BE2C (cell line): ENCODE results near the gene KRTDAP.

Experiments used
- DNase-seq: peaks from one replicate; pipeline ENCODE4 v3.0.0-alpha.2; 2020
- H3K27me3 ChIP-seq: fragments of 250-450 bp; sonication (Bioruptor Pico); 2 replicates; pipeline ENCODE4 v1.5.1; 2020; ENCODE audit warnings: mild to moderate bottlenecking
- H3K36me3 ChIP-seq: fragments of 250-450 bp; sonication (Bioruptor Pico); 2 replicates; pipeline ENCODE4 v1.5.1; 2020; ENCODE audit warnings: mild to moderate bottlenecking
- H3K4me1 ChIP-seq: fragments of 250-450 bp; sonication (Bioruptor Pico); 2 replicates; pipeline ENCODE4 v1.5.1; 2020
- H3K4me3 ChIP-seq: 2 replicates; pipeline ENCODE4 v1.5.1; 2011; ENCODE audit warnings: low read depth, low read length
- H3K9me3 ChIP-seq: fragments of 250-450 bp; sonication (Bioruptor Pico); 2 replicates; pipeline ENCODE4 v1.5.1; 2020
- TF ChIP-seq, protein P1 (sequence below): IDR thresholded peaks from 2 replicates; pipeline ENCODE4 v1.5.1; 2012; ENCODE audit warnings: mild to moderate bottlenecking, low read depth, low read length

The KRTDAP gene

DNA sequence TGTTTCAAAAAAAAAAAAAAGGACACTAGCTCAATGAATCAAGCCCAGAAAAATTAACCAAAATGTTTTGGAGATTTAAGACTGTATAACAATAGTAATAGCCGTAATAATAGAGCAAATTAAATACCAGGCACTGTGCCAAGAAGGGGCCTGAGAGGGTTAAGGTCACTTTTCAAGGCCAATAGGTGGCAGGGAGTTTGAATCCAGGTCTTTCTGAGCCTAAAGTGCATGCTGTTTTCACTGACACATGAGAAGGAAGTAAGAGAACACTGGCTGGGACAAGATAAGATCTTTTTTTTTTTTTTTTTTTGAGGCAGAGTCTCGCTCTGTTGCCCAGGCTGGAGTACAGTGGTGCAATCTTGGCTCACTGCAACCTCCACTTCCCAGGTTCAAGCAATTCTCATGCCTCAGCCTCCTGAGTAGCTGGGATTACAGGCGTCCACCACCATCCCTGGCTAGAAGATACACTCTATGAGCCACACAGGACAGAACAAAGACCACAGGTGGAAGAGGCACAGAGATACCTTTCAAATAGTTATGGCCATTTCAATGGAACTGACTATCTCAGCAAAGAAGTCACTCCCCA, 34.6 kb downstream of the KRTDAP start:
- peaks cover 5% of the 10 kb centered on the region; the same call in 1 of the 2 replicates for H3K4me1 ChIP-seq
- no peaks in the 10 kb centered on the region for H3K9me3 ChIP-seq
- DNase-seq, result no peak
- no peaks in the 10 kb centered on the region for H3K27me3 ChIP-seq
- no peak overlapping the region for H3K4me3 ChIP-seq
- H3K36me3 ChIP-seq, result no peaks in the 10 kb centered on the region
- TF ChIP-seq, protein P1, sequence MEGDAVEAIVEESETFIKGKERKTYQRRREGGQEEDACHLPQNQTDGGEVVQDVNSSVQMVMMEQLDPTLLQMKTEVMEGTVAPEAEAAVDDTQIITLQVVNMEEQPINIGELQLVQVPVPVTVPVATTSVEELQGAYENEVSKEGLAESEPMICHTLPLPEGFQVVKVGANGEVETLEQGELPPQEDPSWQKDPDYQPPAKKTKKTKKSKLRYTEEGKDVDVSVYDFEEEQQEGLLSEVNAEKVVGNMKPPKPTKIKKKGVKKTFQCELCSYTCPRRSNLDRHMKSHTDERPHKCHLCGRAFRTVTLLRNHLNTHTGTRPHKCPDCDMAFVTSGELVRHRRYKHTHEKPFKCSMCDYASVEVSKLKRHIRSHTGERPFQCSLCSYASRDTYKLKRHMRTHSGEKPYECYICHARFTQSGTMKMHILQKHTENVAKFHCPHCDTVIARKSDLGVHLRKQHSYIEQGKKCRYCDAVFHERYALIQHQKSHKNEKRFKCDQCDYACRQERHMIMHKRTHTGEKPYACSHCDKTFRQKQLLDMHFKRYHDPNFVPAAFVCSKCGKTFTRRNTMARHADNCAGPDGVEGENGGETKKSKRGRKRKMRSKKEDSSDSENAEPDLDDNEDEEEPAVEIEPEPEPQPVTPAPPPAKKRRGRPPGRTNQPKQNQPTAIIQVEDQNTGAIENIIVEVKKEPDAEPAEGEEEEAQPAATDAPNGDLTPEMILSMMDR, result no peak

DNA sequence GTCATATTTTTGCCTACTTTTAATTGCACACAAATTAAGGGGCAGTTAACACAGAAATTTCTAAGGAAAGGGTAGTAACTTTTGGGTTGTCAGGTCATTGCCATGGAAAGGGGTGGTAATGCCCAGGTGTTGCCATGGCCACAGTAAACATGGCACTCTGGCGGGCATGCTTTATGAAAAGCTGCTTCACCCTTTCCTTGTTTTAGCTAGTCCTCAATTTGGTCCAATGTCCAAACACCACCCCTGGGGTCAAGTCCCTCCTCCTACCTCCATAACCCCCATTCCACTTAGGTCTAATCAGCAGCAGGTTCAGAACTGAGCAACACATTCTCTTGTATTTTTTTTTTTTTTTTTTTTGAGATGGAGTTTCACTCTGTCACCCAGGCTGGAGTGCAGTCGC, 35.6 kb downstream of the KRTDAP start:
- Histone ChIP-seq H3K4me3 (no peak overlapping the region), H3K27me3 (no peaks in the 10 kb centered on the region), H3K36me3 (no peaks in the 10 kb centered on the region), H3K9me3 (no peaks in the 10 kb centered on the region), H3K4me1 (peaks cover 10% of the 10 kb centered on the region)
- DNase-seq, result no peak
- TF ChIP-seq, protein P1, result no peak

DNA sequence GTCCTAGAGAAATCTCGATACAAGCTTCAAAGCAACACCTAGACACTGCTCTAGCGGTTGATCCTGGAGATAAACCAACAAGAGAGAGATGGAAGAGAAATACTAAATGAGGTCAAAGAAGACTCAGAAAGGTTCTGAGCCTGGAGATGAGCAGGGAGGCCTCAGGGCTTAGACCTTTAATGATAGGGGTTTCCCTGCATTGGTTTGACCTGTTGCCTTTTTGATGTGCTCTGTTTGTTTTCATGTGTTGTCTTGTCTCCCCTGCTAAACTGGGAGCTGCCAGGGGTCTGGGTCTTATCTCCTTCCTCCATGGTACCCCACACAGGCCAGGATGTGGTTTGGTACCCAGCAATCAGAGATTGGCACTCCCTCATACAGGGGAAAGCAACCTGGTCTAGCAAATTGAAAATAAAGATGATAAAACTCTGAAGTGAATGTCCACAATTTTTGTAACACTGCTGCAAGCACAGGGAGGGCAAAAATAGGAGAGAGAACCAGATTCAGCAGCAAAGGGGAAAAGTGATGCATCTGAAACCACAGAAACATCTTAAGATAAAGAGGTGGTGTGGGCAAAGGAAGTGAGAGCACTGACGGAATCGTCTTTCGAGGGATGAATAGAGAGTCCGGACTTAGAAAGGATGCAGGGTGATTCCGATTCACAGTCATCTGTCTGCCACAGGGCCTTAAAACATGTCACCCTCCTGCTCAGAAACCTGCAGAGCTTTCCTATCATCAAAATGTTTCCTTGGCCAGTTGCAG, 38.7 kb downstream of the KRTDAP start:
- TF ChIP-seq, protein P1, result no peak
- no peaks in the 10 kb centered on the region for H3K9me3 ChIP-seq
- no peak overlapping the region for H3K4me3 ChIP-seq
- H3K4me1 ChIP-seq, result peaks cover 18% of the 10 kb centered on the region
- no peak for DNase-seq
- H3K36me3 ChIP-seq, result no peaks in the 10 kb centered on the region
- H3K27me3 ChIP-seq, result no peaks in the 10 kb centered on the region

DNA sequence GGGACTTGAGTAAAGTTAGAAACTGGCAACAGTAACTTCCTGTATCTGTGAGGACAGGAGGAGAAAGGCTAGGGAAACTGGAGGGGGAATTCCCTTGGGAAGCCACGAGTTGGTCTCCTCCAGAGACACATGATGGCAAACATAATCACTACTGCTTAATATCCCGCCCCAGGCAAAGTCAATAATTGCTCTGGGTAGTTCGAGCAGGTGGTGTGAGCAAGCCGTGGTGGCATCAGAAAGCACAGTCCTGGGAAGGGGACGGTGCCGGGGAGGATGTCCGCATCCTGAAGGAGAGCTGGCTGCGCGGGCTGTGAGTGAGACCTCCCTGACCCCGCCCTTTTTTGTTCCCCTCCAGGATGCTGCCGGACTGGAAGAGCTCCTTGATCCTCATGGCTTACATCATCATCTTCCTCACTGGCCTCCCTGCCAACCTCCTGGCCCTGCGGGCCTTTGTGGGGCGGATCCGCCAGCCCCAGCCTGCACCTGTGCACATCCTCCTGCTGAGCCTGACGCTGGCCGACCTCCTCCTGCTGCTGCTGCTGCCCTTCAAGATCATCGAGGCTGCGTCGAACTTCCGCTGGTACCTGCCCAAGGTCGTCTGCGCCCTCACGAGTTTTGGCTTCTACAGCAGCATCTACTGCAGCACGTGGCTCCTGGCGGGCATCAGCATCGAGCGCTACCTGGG, 40.8 kb downstream of the KRTDAP start:
- TF ChIP-seq, protein P1, result no peak
- no peaks in the 10 kb centered on the region for H3K27me3 ChIP-seq
- peak; percentile 86 for DNase-seq
- no peaks in the 10 kb centered on the region for H3K36me3 ChIP-seq
- no peaks in the 10 kb centered on the region for H3K9me3 ChIP-seq
- peak overlapping the region; percentile 32 for H3K4me3 ChIP-seq
- H3K4me1 ChIP-seq, result peaks cover 18% of the 10 kb centered on the region

DNA sequence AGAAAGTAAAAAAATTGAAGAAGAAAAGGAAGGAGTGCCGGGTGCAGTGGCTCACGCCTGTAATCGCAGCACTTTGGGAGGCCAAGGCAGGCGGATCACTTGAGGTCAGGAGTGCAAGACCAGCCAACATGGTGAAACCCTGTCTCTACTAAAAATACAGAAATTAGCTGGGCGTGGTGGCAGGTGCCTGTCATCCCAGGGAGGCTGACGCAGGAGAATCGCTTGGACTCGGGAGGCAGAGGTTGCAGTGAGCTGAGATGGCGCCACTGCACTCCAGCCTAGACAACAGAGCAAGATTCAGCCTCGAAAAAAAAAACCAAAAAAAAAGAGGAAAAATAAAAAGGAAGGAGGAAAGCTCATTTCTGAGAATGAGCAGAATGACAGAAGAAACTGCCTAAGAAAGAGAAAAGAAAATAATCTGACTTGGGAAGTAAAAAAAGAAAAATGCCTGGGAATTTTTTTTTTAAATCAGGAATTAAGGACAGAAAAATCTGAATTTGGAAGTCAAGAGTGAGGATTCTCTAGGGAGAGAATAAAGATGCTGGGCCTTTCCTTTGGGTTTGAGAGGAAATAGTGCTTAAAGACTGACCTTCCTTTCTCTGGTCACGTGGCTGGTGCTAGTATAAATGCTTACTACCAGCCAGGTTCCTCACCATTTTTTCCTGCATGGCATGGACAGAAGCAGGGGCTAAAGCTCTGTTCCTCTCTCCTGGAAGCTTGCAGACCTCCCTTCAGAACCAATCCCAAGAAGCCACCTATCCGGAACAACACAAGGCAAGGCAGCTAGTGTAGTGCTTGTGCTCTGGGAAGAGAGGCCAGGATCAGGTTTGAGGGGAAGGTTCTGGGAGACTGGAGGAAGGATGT, 42.4 kb downstream of the KRTDAP start, which contains the start of gene FFAR2:
Gene FFAR2, plus strand, starts transcription at position 652 of the 864 bp plus-strand sequence. CDS start 1,458 bp downstream, outside the sequence.
- peak within 1 kb of the TSS; percentile 32 for H3K4me3 ChIP-seq
- H3K36me3 ChIP-seq, result no peaks in the 10 kb centered on the region
- no peak for DNase-seq
- no peaks in the 10 kb centered on the region for H3K27me3 ChIP-seq
- H3K9me3 ChIP-seq, result no peaks in the 10 kb centered on the region
- TF ChIP-seq, protein P1, result no peak
- peaks cover 18% of the 10 kb centered on the region for H3K4me1 ChIP-seq
